SK-N-SH (cell line): Measurements from ENCODE around the gene EPB41L5. TPM values are rescaled to one million over a fixed set of nuclear protein-coding genes. Genes with fewer than 3 reads are reported as not detected.

Experiments used
- CTCF ChIA-PET: fragments of 300-600, 350-600 bp; formaldehyde crosslinking; extraction: SDS; loops from one replicate; lab custom pipeline; 2021; lab: Yijun Ruan, JAX
- POLR2A ChIA-PET: fragments of 350-600 bp; sonication (Branson Sonifier 250); formaldehyde crosslinking; extraction: SDS; loops from one replicate; lab custom pipeline; 2020; ENCODE audit warnings: antibody characterized with exemption, inconsistent platforms; lab: Yijun Ruan, JAX
- DNase-seq: peaks from one replicate; pipeline ENCODE4 v3.0.0; 2012
- H2AFZ ChIP-seq: fragments of 200-600 bp; sonication (generic); 2 replicates; pipeline ENCODE4 v1.8.1; 2016; ENCODE audit warnings: antibody characterized with exemption, mild to moderate bottlenecking, low read depth
- H3F3A ChIP-seq: fragments of 200-600 bp; sonication (generic); replicated peaks from 2 replicates; pipeline ENCODE3; 2016; ENCODE audit warnings: antibody characterized with exemption, mild to moderate bottlenecking; ENCODE audit not compliant: insufficient read depth
- H3K27ac ChIP-seq, 2 experiments: fragments of 200-500 bp in 1 of 2; fragments of 200-600 bp in 1 of 2; sonication (Bioruptor generic) in 1 of 2; sonication (generic), shearing (Covaris generic) in 1 of 2; 2 replicates each; pipeline versions ENCODE4 v1.5.1 to v1.6.1; 2014 to 2016; ENCODE audit warnings: low read depth in 2 of 2, inconsistent platforms in 1 of 2, low read length in 1 of 2, mild to moderate bottlenecking in 1 of 2, mixed read lengths in 1 of 2
- H3K27me3 ChIP-seq: fragments of 200-600 bp; sonication (generic), shearing (Covaris generic); 2 replicates; pipeline ENCODE4 v1.6.1; 2016; ENCODE audit warnings: mixed run types; ENCODE audit not compliant: insufficient read depth
- H3K36me3 ChIP-seq, 2 experiments: fragments of 200-500 bp in 1 of 2; fragments of 200-600 bp in 1 of 2; sonication (Bioruptor generic) in 1 of 2; sonication (generic) in 1 of 2; replicated peaks in 1 of 2; 2 replicates each; pipeline versions ENCODE3 to v1.5.1; 2014 to 2016; ENCODE audit warnings: low read length in 1 of 2, mild to moderate bottlenecking in 1 of 2; ENCODE audit not compliant: insufficient read depth in 2 of 2, control insufficient read depth in 1 of 2
- H3K4me1 ChIP-seq, 2 experiments: fragments of 200-500 bp in 1 of 2; fragments of 200-600 bp in 1 of 2; sonication (Bioruptor generic) in 1 of 2; sonication (generic), shearing (Covaris generic) in 1 of 2; 2 replicates each; pipeline versions ENCODE4 v1.5.1 to v1.6.1; 2014 to 2016; ENCODE audit warnings: low read depth in 1 of 2, low read length in 1 of 2, mixed run types in 1 of 2; ENCODE audit not compliant: insufficient read depth in 2 of 2, control insufficient read depth in 1 of 2
- H3K4me2 ChIP-seq: fragments of 200-600 bp; sonication (generic), shearing (Covaris generic); 2 replicates; pipeline ENCODE4 v1.6.1; 2017; ENCODE audit warnings: mixed run types
- H3K4me3 ChIP-seq, 2 experiments: fragments of 200-500 bp in 1 of 2; fragments of 200-600 bp in 1 of 2; sonication (Bioruptor generic) in 1 of 2; sonication (generic), shearing (Covaris generic) in 1 of 2; 2 replicates each; pipeline versions ENCODE4 v1.5.1 to v1.8.1; 2014 to 2016; ENCODE audit warnings: low read depth in 2 of 2, inconsistent platforms in 1 of 2, low read length in 1 of 2, mild to moderate bottlenecking in 1 of 2, mixed read lengths in 1 of 2, moderate library complexity in 1 of 2
- H3K79me2 ChIP-seq: fragments of 200-600 bp; sonication (generic); 2 replicates; pipeline ENCODE4 v1.8.1; 2017; ENCODE audit warnings: mild to moderate bottlenecking; ENCODE audit not compliant: insufficient read depth
- H3K9ac ChIP-seq: fragments of 200-600 bp; sonication (generic); 2 replicates; pipeline ENCODE4 v1.6.1; 2017; ENCODE audit warnings: mixed run types
- H3K9me2 ChIP-seq: fragments of 200-600 bp; sonication (generic); 2 replicates; pipeline ENCODE4 v1.6.1; 2017; ENCODE audit warnings: mixed run types
- H3K9me3 ChIP-seq: fragments of 200-600 bp; sonication (generic); 2 replicates; pipeline ENCODE4 v1.6.1; 2017; ENCODE audit warnings: mixed run types, mild to moderate bottlenecking, moderate library complexity
- H4K20me1 ChIP-seq: fragments of 200-600 bp; sonication (generic); 2 replicates; pipeline ENCODE4 v1.6.1; 2017; ENCODE audit warnings: mild to moderate bottlenecking, mixed run types; ENCODE audit not compliant: insufficient read depth
- CTCF ChIP-seq: fragments of 200-600 bp; sonication (generic); IDR thresholded peaks from 2 replicates; pipeline ENCODE4 v1.6.1; 2017; ENCODE audit warnings: antibody characterized with exemption, mild to moderate bottlenecking, moderate library complexity
- FOSL2 ChIP-seq: IDR thresholded peaks from 2 replicates; pipeline ENCODE4 v1.4.0; 2012; ENCODE audit warnings: low read depth, mild to moderate bottlenecking, moderate library complexity, borderline replicate concordance
- FOXJ3 ChIP-seq: sonication (generic); formaldehyde crosslinking; IDR thresholded peaks from 2 replicates; pipeline ENCODE4 v1.5.1; 2020; ENCODE audit warnings: mild to moderate bottlenecking, missing genetic modification reagents
- GABPA ChIP-seq: IDR thresholded peaks from 2 replicates; pipeline ENCODE4 v1.4.0; 2012; ENCODE audit warnings: low read depth, mild to moderate bottlenecking
- IRF3 ChIP-seq: fragments of 150-350 bp; IDR thresholded peaks from 2 replicates; pipeline ENCODE4 v1.6.1; 2016; ENCODE audit warnings: mild to moderate bottlenecking, low read depth, low read length
- MAX ChIP-seq: IDR thresholded peaks from 2 replicates; pipeline ENCODE4 v1.4.0; 2012; ENCODE audit warnings: low read depth
- MEF2A ChIP-seq: IDR thresholded peaks from 2 replicates; pipeline ENCODE4 v1.4.0; 2012; ENCODE audit warnings: low read depth, borderline replicate concordance
- NFIC ChIP-seq: IDR thresholded peaks from 2 replicates; pipeline ENCODE4 v1.4.0; 2012; ENCODE audit warnings: borderline replicate concordance
- POLR2AphosphoS5 ChIP-seq: IDR thresholded peaks from 2 replicates; pipeline ENCODE4 v1.6.1; 2012; ENCODE audit warnings: low read depth, low read length
- RCOR1 ChIP-seq: fragments of 150-350 bp; IDR thresholded peaks from 2 replicates; pipeline ENCODE4 v1.6.1; 2017; ENCODE audit warnings: antibody characterized with exemption, low read length
- RXRA ChIP-seq: IDR thresholded peaks from 2 replicates; pipeline ENCODE4 v1.4.0; 2012; ENCODE audit warnings: low read depth, mild to moderate bottlenecking, borderline replicate concordance
- SMC3 ChIP-seq: IDR thresholded peaks from 2 replicates; pipeline ENCODE4 v1.6.1; 2012; ENCODE audit warnings: low read depth, low read length, improper control_type of control experiment
- TEAD4 ChIP-seq: IDR thresholded peaks from 2 replicates; pipeline ENCODE4 v1.4.0; 2012; ENCODE audit warnings: mild to moderate bottlenecking, borderline replicate concordance; ENCODE audit not compliant: insufficient read depth
- USF2 ChIP-seq: fragments of 150-350 bp; IDR thresholded peaks from 2 replicates; pipeline ENCODE4 v1.6.1; 2017; ENCODE audit warnings: antibody characterized with exemption, low read length, low read depth, borderline replicate concordance
- YY1 ChIP-seq: IDR thresholded peaks from 2 replicates; pipeline ENCODE4 v1.4.0; 2012; ENCODE audit warnings: low read depth, mild to moderate bottlenecking
- WGBS: methylation state at CpG from one replicate; pipeline ENCODE4 v1.1.6; 2017; ENCODE audit warnings: low lambda C conversion rate; 5-methylcytosine and 5-hydroxymethylcytosine counted together
- polyA plus RNA-seq, 3 experiments: library from polyadenylated mRNA; depleted of rRNA; stranded (reverse); fragments of >200 nt; gene quantifications; 2 replicates each; pipeline ENCODE4 v1.2.3, GENCODE V29; 2012

The EPB41L5 gene
- polyA plus RNA-seq, 1 of the 3 experiments (the other 2 are of a cell fraction), result 5.3 TPM

GRCh38 chr2:120034621-120035020, 21.7 kb downstream of the EPB41L5 start:
- H3K27me3 ChIP-seq, result no peaks in the 10 kb centered on the region
- H3F3A ChIP-seq, result no peaks in the 10 kb centered on the region
- no peaks in the 10 kb centered on the region for H4K20me1 ChIP-seq
- no peak overlapping the region for H3K4me2 ChIP-seq
- ChIA-PET CTCF (no interaction called here), POLR2A (no interaction called here)
- H3K27ac ChIP-seq, result no peak overlapping the region
- H2AFZ ChIP-seq, result no peak overlapping the region
- DNase-seq, result no peak
- H3K9ac ChIP-seq, result no peak overlapping the region
- peaks cover 3% of the 10 kb centered on the region; the same call in 1 of the 2 replicates for H3K9me3 ChIP-seq
- no peaks in the 10 kb centered on the region for H3K9me2 ChIP-seq
- H3K4me3 ChIP-seq, result no peak overlapping the region
- H3K4me1 ChIP-seq, result no peaks in the 10 kb centered on the region
- TF ChIP-seq GABPA (no peak), NFIC (no peak), FOSL2 (no peak), CTCF (no peak), POLR2AphosphoS5 (no peak), SMC3 (no peak), MEF2A (no peak), FOXJ3 (CRISPR knock-in tag) (no peak), RCOR1 (no peak), USF2 (no peak)
- H3K79me2 ChIP-seq, result 0 out of 2 replicates have a peak, but pooled peaks cover 3% of the 10 kb centered on the region
- H3K36me3 ChIP-seq, result peaks cover 0 to 5% of the 10 kb centered on the region in 2 experiments
- WGBS, result 89% methylated on average over 4 of the region's 4 CpGs

GRCh38 chr2:120036145-120036544, 23.3 kb downstream of the EPB41L5 start:
- Histone ChIP-seq H2AFZ (no peak overlapping the region), H3K27ac (no peak overlapping the region), H3K27me3 (no peaks in the 10 kb centered on the region), H3K36me3 (peaks cover 0 to 5% of the 10 kb centered on the region in 2 experiments), H3K9ac (no peak overlapping the region), H3K4me2 (no peak overlapping the region), H3K9me3 (peaks cover 3% of the 10 kb centered on the region; the same call in 1 of the 2 replicates), H3F3A (no peaks in the 10 kb centered on the region), H4K20me1 (no peaks in the 10 kb centered on the region)
- WGBS, result 97% methylated on average over 1 of the region's 1 CpG
- ChIA-PET POLR2A (no interaction called here), CTCF (no interaction called here)
- TF ChIP-seq MAX (no peak), NFIC (no peak), YY1 (no peak), RXRA (no peak), CTCF (no peak), TEAD4 (no peak), IRF3 (no peak), FOSL2 (no peak)
- TF ChIP-seq, all 33 proteins: peak for 0
- Histone ChIP-seq H3K9me2 (no peaks in the 10 kb centered on the region), H3K4me3 (no peak overlapping the region), H3K79me2 (0 out of 2 replicates have a peak, but pooled peaks cover 1% of the 10 kb centered on the region), H3K4me1 (no peaks in the 10 kb centered on the region)
- no peak for DNase-seq
